ENCODE results near the gene RCBTB1. TPM values are rescaled to one million over a fixed set of nuclear protein-coding genes. Genes with fewer than 3 reads are reported as not detected.
A peak's percentile ranks its signal among the peaks of the same experiment; 100 is the strongest.
"Not testable (repeated sequence)": the region's sequence is repeated elsewhere in the genome, so short reads cannot be mapped to it uniquely, and the experiment has no call there.

RCBTB1 gene
- total and polyA plus RNA-seq, 2 donors from 2014 or later = 14.8 to 18.9 TPM

DNA sequence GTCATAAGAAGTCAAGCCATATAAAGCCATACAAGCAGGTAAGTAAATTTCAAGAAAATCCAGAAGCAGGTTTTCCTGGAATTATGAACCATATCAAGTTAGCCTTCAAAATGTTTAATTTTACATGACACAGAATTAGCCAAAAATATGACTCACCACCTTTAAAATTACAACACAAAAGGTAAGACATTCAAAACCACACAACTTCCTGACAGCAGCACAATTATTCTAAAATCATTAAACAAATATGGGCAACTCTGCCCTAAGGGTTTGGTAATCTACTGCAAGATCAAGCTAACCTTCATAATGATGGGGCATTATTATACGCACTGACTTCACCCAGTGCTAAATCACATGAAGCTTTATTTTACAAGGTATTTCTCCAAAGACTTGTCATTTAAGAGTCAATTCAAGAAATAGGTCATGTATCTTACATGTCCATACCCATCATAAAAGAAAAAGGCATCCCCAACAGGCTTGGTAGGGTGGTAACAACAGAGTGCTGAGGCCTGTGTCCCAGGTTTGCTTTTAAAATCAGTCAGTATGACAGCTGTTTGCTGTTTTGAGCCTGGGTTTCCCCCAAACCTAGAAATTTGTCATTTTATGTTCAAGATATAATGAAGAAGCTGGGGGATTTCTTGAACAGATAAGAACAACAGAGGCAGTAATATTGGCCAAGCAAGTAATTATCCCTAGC is 15.2 kb downstream of the RCBTB1 start:
- TF ChIP-seq, protein P1, sequence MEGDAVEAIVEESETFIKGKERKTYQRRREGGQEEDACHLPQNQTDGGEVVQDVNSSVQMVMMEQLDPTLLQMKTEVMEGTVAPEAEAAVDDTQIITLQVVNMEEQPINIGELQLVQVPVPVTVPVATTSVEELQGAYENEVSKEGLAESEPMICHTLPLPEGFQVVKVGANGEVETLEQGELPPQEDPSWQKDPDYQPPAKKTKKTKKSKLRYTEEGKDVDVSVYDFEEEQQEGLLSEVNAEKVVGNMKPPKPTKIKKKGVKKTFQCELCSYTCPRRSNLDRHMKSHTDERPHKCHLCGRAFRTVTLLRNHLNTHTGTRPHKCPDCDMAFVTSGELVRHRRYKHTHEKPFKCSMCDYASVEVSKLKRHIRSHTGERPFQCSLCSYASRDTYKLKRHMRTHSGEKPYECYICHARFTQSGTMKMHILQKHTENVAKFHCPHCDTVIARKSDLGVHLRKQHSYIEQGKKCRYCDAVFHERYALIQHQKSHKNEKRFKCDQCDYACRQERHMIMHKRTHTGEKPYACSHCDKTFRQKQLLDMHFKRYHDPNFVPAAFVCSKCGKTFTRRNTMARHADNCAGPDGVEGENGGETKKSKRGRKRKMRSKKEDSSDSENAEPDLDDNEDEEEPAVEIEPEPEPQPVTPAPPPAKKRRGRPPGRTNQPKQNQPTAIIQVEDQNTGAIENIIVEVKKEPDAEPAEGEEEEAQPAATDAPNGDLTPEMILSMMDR (IDR thresholded peaks at IDR 0.05; ENCODE audit: borderline replicate concordance, extremely low read depth, insufficient read depth) = no peak
- H3K36me3 ChIP-seq (ENCODE audit: control insufficient read depth in 2 of 3, insufficient read depth in 3 of 3, low read length in 3 of 3) = peaks cover 0 to 5% (median 0%) of the 10 kb centered on the region in 3 donors
- DNase-seq = no peak
- intact Hi-C loops (cut with DNase I) = no loop called here
- H3K27ac ChIP-seq (ENCODE audit: low read depth in 2 of 2, low read length in 2 of 2) = no peak overlapping the region
- H3K4me1 ChIP-seq (ENCODE audit: control insufficient read depth in 2 of 3, insufficient read depth in 2 of 3, low read depth in 1 of 3, low read length in 3 of 3) = peaks cover 0 to 4% (median 2%) of the 10 kb centered on the region in 3 donors
- H3K9me3 ChIP-seq (ENCODE audit: control insufficient read depth in 2 of 3, insufficient read depth in 1 of 3, low read length in 3 of 3) = no peaks in the 10 kb centered on the region
- no peak for FAIRE-seq
- no peak overlapping the region for H3K9ac ChIP-seq (ENCODE audit: low read length in 3 of 3)
- H3K4me3 ChIP-seq (ENCODE audit: low read length in 3 of 3) = no peak overlapping the region
- no peaks in the 10 kb centered on the region for H3K27me3 ChIP-seq (ENCODE audit: control insufficient read depth, insufficient read depth, low read length)

DNA sequence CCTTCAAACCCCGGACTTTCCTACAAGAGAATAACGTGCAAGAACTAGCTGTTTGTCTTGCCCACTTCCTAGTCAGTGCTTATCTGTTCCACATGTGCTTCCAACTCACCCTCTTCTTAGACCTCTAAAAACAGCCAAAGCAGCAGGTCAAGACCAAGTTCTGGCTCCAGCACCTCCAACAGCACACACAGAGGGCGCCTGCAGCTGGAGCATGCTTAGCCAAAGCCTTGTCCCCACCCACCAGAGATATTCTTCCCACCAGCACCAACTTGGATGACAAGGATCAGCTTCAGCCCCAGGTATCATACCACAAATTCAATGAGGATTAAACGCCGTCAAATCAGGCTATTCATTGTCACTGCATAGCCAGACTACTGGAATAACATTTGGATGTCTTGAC is 17.9 kb downstream of the RCBTB1 start:
- no peak for FAIRE-seq
- intact Hi-C loops (cut with DNase I) = no loop called here
- TF ChIP-seq, protein P1 (IDR thresholded peaks at IDR 0.05; ENCODE audit: borderline replicate concordance, extremely low read depth, insufficient read depth) = no peak

DNA sequence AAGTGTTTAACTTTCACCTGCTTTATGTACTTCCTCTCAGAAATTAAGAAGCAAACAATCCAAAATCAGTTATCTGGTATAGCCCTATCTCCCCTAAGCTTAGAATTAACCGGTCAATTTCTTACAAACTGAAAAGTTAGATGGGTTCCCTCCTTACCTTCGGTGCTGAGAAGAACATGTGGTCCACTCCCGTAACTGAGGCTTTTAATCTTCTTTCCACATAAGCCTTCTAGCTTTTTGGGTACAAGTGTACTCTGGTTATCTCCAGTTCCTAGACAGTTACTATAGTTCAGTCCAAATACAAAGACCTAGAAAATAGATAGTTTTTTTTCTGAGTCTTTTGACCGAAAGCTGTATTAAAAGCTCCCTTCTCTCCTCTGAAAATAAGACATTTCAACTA is 18.9 kb downstream of the RCBTB1 start:
- Histone ChIP-seq H3K27ac (ENCODE audit: low read depth in 2 of 2, low read length in 2 of 2) (no peak overlapping the region), H3K4me1 (ENCODE audit: control insufficient read depth in 2 of 3, insufficient read depth in 2 of 3, low read depth in 1 of 3, low read length in 3 of 3) (peaks cover 0 to 2% (median 2%) of the 10 kb centered on the region in 3 donors), H3K27me3 (ENCODE audit: control insufficient read depth, insufficient read depth, low read length) (no peaks in the 10 kb centered on the region), H3K36me3 (ENCODE audit: control insufficient read depth in 2 of 3, insufficient read depth in 3 of 3, low read length in 3 of 3) (peaks cover 0 to 5% (median 0%) of the 10 kb centered on the region in 3 donors), H3K9ac (ENCODE audit: low read length in 3 of 3) (no peak overlapping the region), H3K4me3 (ENCODE audit: low read length in 3 of 3) (peak overlapping the region in 2 of 3 donors; percentile 22 to 47), H3K9me3 (ENCODE audit: control insufficient read depth in 2 of 3, insufficient read depth in 1 of 3, low read length in 3 of 3) (no peaks in the 10 kb centered on the region)
- FAIRE-seq = no peak
- no peak for DNase-seq
- TF ChIP-seq, protein P1 (IDR thresholded peaks at IDR 0.05; ENCODE audit: borderline replicate concordance, extremely low read depth, insufficient read depth) = no peak
- intact Hi-C loops (cut with DNase I) = no loop called here

More for the DNA sequence above, 17.9 kb downstream of the RCBTB1 start:
- peak overlapping the region in 1 of 3 donors; percentile 22 for H3K4me3 ChIP-seq (ENCODE audit: low read length in 3 of 3)
- DNase-seq = no peak
- no peaks in the 10 kb centered on the region for H3K9me3 ChIP-seq (ENCODE audit: control insufficient read depth in 2 of 3, insufficient read depth in 1 of 3, low read length in 3 of 3)
- no peak overlapping the region for H3K9ac ChIP-seq (ENCODE audit: low read length in 3 of 3)
- H3K27ac ChIP-seq (ENCODE audit: low read depth in 2 of 2, low read length in 2 of 2) = no peak overlapping the region
- peaks cover 0 to 5% (median 0%) of the 10 kb centered on the region in 3 donors for H3K36me3 ChIP-seq (ENCODE audit: control insufficient read depth in 2 of 3, insufficient read depth in 3 of 3, low read length in 3 of 3)
- H3K4me1 ChIP-seq (ENCODE audit: control insufficient read depth in 2 of 3, insufficient read depth in 2 of 3, low read depth in 1 of 3, low read length in 3 of 3) = peaks cover 0 to 4% (median 2%) of the 10 kb centered on the region in 3 donors
- H3K27me3 ChIP-seq (ENCODE audit: control insufficient read depth, insufficient read depth, low read length) = no peaks in the 10 kb centered on the region

DNA sequence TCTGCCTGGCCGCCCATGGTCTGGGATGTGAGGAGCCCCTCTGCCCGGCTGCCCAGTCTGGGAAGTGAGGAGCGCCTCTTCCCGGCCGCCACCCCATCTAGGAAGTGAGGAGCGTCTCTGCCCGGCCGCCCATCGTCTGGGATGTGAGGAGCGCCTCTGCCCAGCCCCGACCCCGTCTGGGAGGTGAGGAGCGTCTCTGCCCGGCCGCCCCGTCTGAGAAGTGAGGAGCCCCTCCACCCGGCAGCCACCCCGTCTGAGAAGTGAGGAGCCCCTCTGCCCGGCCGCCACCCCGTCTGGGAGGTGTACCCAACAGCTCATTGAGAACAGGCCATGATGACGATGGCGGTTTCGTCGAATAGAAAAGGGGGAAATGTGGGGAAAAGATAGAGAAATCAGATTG is 19.9 kb downstream of the RCBTB1 start:
- FAIRE-seq; DNase-seq; intact Hi-C loops (cut with DNase I); H3K27me3 ChIP-seq (ENCODE audit: control insufficient read depth, insufficient read depth, low read length); H3K9ac ChIP-seq (ENCODE audit: low read length in 3 of 3); H3K27ac ChIP-seq (ENCODE audit: low read depth in 2 of 2, low read length in 2 of 2); H3K4me3 ChIP-seq (ENCODE audit: low read length in 3 of 3); H3K9me3 ChIP-seq (ENCODE audit: control insufficient read depth in 2 of 3, insufficient read depth in 1 of 3, low read length in 3 of 3); H3K36me3 ChIP-seq (ENCODE audit: control insufficient read depth in 2 of 3, insufficient read depth in 3 of 3, low read length in 3 of 3); H3K4me1 ChIP-seq (ENCODE audit: control insufficient read depth in 2 of 3, insufficient read depth in 2 of 3, low read depth in 1 of 3, low read length in 3 of 3): not testable (repeated sequence)

All from kidney (tissue), 14 donors.